Prostate gland (tissue), 2 donors: ENCODE measurements around the gene SFRP2.

ENCODE experiments used
- CTCF ChIP-seq, 4 experiments: fragments of 200-600 bp in 2 of 4; fragments of 450-650 bp in 2 of 4; sonication (generic) in 2 of 4; IDR thresholded peaks; 1 replicate in 3 of 4; 2 replicates in 1 of 4; pipeline ENCODE4 v1.5.1; 2016 to 2019; ENCODE audit warnings: antibody characterized with exemption in 4 of 4, mild to moderate bottlenecking in 2 of 4, moderate library complexity in 2 of 4
- POLR2A ChIP-seq: fragments of 450-650 bp; IDR thresholded peaks from one replicate; pipeline ENCODE4 v1.6.1; 2016; ENCODE audit warnings: antibody characterized with exemption, mild to moderate bottlenecking
- POLR2AphosphoS5 ChIP-seq: sonication (generic); formaldehyde crosslinking; IDR thresholded peaks from one replicate; pipeline ENCODE4 v1.6.1; 2017; ENCODE audit warnings: antibody characterized with exemption

GRCh38 chr4:153788051-153788412, 851 bp downstream of the SFRP2 start:
- TF ChIP-seq CTCF (IDR thresholded peaks at IDR 0.05) (no peak), POLR2AphosphoS5 (no peak), POLR2A (no peak)
